Common myeloid progenitor, CD34-positive (primary cell): ENCODE measurements around the gene SYT1.

Source experiments
- CTCF ChIA-PET: fragments of 350-600 bp; sonication (Branson Sonifier 250); formaldehyde crosslinking; loops from one replicate; lab custom pipeline; 2021; ENCODE audit warnings: antibody characterized with exemption; lab: Charles Lee
- POLR2A ChIA-PET: fragments of 350-600 bp; sonication (Branson Sonifier 250); formaldehyde crosslinking; loops from one replicate; lab custom pipeline; 2021; ENCODE audit warnings: antibody characterized with exemption; lab: Charles Lee
- DNase-seq, 3 donors: peaks; one replicate each; pipeline versions ENCODE4 v3.0.0 to v3.0.0-alpha.2; 2013
- H3K27ac ChIP-seq, 2 experiments: 1 replicate in 1 of 2; 2 replicates in 1 of 2; pipeline ENCODE4 v1.7.0; 2013; ENCODE audit warnings: inconsistent platforms in 2 of 2, low read length in 2 of 2, mild to moderate bottlenecking in 2 of 2, low read depth in 1 of 2, moderate library complexity in 1 of 2; ENCODE audit not compliant: severe bottlenecking in 2 of 2, insufficient read depth in 1 of 2, poor library complexity in 1 of 2
- H3K27me3 ChIP-seq, 5 experiments: replicated peaks in 2 of 5; 1 replicate in 3 of 5; 2 replicates in 2 of 5; pipeline versions ENCODE4 v1.6.1 to v1.7.0; 2013; ENCODE audit warnings: low read length in 4 of 5, mild to moderate bottlenecking in 2 of 5, moderate library complexity in 2 of 5, inconsistent platforms in 1 of 5; ENCODE audit not compliant: insufficient read depth in 5 of 5, control insufficient read depth in 4 of 5
- H3K36me3 ChIP-seq, 4 experiments: 1 replicate in 2 of 4; 2 replicates in 2 of 4; pipeline versions ENCODE4 v1.6.1 to v1.7.0; 2013; ENCODE audit warnings: low read length in 3 of 4, control low read depth in 1 of 4, mild to moderate bottlenecking in 1 of 4; ENCODE audit not compliant: control insufficient read depth in 4 of 4, insufficient read depth in 4 of 4
- H3K4me1 ChIP-seq, 4 experiments: 1 replicate in 3 of 4; 2 replicates in 1 of 4; pipeline versions ENCODE4 v1.6.1 to v1.7.1; 2013; ENCODE audit warnings: low read length in 3 of 4, mild to moderate bottlenecking in 3 of 4, control low read depth in 1 of 4, inconsistent platforms in 1 of 4, moderate library complexity in 1 of 4; ENCODE audit not compliant: control insufficient read depth in 4 of 4, insufficient read depth in 4 of 4; ENCODE audit errors: control extremely low read depth in 1 of 4
- H3K4me3 ChIP-seq, 7 experiments: 1 replicate in 4 of 7; 2 replicates in 3 of 7; pipeline versions ENCODE4 v1.5.1 to v1.7.0; 2013; ENCODE audit warnings: mild to moderate bottlenecking in 7 of 7, low read length in 6 of 7, moderate library complexity in 6 of 7, inconsistent platforms in 2 of 7, low read depth in 2 of 7, control low read depth in 1 of 7; ENCODE audit not compliant: insufficient read depth in 4 of 7, control insufficient read depth in 1 of 7; ENCODE audit errors: extremely low read depth in 1 of 7
- H3K9me3 ChIP-seq, 5 experiments: 1 replicate in 4 of 5; 2 replicates in 1 of 5; pipeline versions ENCODE4 v1.6.1 to v1.7.1; 2013; ENCODE audit warnings: low read length in 4 of 5, mild to moderate bottlenecking in 2 of 5, inconsistent platforms in 1 of 5, low read depth in 1 of 5, moderate library complexity in 1 of 5; ENCODE audit not compliant: control insufficient read depth in 4 of 5, insufficient read depth in 2 of 5; ENCODE audit errors: control extremely low read depth in 1 of 5
- WGBS: methylation state at CpG from one replicate; pipeline ENCODE4 v1.1.5; 2013; ENCODE audit not compliant: insufficient coverage; 5-methylcytosine and 5-hydroxymethylcytosine counted together

SYT1 gene

DNA sequence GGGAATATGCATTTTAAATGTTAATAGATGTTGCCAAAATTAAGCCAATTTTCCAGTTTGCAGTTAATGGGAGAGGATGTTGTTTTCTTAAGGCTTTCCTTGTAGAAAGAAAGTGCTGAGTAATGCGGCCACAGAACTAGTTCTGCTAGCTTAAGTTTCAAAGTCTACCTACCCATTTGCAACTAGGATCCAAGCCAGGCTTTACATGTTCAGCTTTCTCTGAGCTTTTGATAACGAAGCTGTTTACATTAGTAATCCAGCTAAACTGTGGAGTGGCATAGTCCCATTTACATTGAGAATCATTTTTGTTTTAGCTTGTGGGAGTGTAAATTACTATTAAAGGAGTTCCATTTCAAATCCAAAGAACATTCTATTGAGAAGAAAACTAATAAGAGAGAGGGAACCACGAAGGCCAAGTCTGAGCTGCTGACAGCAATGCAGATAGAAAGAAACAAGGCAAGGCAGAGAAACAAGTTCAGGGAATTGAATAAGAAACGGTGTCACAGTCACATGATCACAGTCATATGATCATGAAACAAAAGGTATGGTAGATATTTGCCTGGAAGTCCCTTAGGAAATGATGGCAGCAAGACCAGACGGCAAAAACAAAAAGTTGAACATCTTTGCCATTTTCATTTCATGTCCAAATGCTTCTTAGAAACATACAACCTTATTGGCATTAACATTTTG, 551.3 kb downstream of the SYT1 start:
- H3K4me3 ChIP-seq = no peak overlapping the region
- ChIA-PET CTCF (interaction anchor here (0.7 to 0.8 kb wide), 2 partner anchors 11 to 13 kb away, joined by 3 read pairs; no protein-coding TSS in a partner anchor), POLR2A (no interaction called here)
- 60% methylated on average over 3 of the region's 5 CpGs for WGBS
- no peak overlapping the region for H3K27ac ChIP-seq
- H3K27me3 ChIP-seq = no peaks in the 10 kb centered on the region
- no peaks in the 10 kb centered on the region for H3K36me3 ChIP-seq
- H3K4me1 ChIP-seq = peaks cover 0 to 10% (median 0%) of the 10 kb centered on the region in 4 experiments
- DNase-seq = peak; percentile 14 to 52 (median 42)
- no peaks in the 10 kb centered on the region for H3K9me3 ChIP-seq

GRCh38 chr12:79420146-79420618, 555.6 kb downstream of the SYT1 start:
- CTCF ChIA-PET = interaction anchor here (1.0 to 1.8 kb wide), 5 partner anchors 9 to 754 kb away, joined by 3 to 6 read pairs (median 4); no protein-coding TSS in a partner anchor

GRCh38 chr12:79421236-79421740, 556.7 kb downstream of the SYT1 start:
- 100% methylated on average over 1 of the region's 1 CpG for WGBS
- DNase-seq = no peak
- Histone ChIP-seq H3K4me3 (no peak overlapping the region), H3K27me3 (no peaks in the 10 kb centered on the region), H3K9me3 (no peaks in the 10 kb centered on the region), H3K4me1 (no peaks in the 10 kb centered on the region), H3K27ac (no peak overlapping the region), H3K36me3 (no peaks in the 10 kb centered on the region)
- POLR2A ChIA-PET = no interaction called here
- CTCF ChIA-PET = interaction anchor here (1.6 kb wide), 1 partner anchor 15 kb away, joined by 4 read pairs; no protein-coding TSS in a partner anchor

More at GRCh38 chr12:79420146-79420618, 555.6 kb downstream of the SYT1 start:
- Histone ChIP-seq H3K27me3 (no peaks in the 10 kb centered on the region), H3K4me1 (peaks cover 0 to 10% (median 0%) of the 10 kb centered on the region in 4 experiments), H3K9me3 (no peaks in the 10 kb centered on the region), H3K4me3 (no peak overlapping the region), H3K27ac (no peak overlapping the region), H3K36me3 (no peaks in the 10 kb centered on the region)
- POLR2A ChIA-PET = no interaction called here
- DNase-seq = peak; percentile 3 to 22 (median 20)

- no peak overlapping the region for H3K4me3 ChIP-seq
- no peaks in the 10 kb centered on the region for H3K27me3 ChIP-seq
- no peaks in the 10 kb centered on the region for H3K36me3 ChIP-seq
- H3K27ac ChIP-seq = no peak overlapping the region
- no peak for DNase-seq
- POLR2A ChIA-PET = no interaction called here
- CTCF ChIA-PET = no interaction called here
- no peaks in the 10 kb centered on the region for H3K9me3 ChIP-seq
- no peaks in the 10 kb centered on the region for H3K4me1 ChIP-seq
- WGBS = 93% methylated on average over 2 of the region's 3 CpGs
These were observed 557.7 kb downstream of the SYT1 start for GRCh38 chr12:79422060-79422812.

GRCh38 chr12:79423560-79423959, 559.0 kb downstream of the SYT1 start:
- no CpG with 5 or more reads among the region's 3 CpGs for WGBS
- CTCF ChIA-PET = no interaction called here

GRCh38 chr12:79424109-79424721, 559.6 kb downstream of the SYT1 start:
- Histone ChIP-seq H3K27ac (no peak overlapping the region), H3K4me1 (no peaks in the 10 kb centered on the region), H3K9me3 (no peaks in the 10 kb centered on the region), H3K27me3 (no peaks in the 10 kb centered on the region), H3K4me3 (no peak overlapping the region), H3K36me3 (no peaks in the 10 kb centered on the region)
- DNase-seq = peak in 2 of 3 donors; percentile 5 to 23
- no CpG with 5 or more reads among the region's 2 CpGs for WGBS
- POLR2A ChIA-PET = no interaction called here
- CTCF ChIA-PET = no interaction called here

More at GRCh38 chr12:79423560-79423959, 559.0 kb downstream of the SYT1 start:
- no peaks in the 10 kb centered on the region for H3K4me1 ChIP-seq
- H3K4me3 ChIP-seq = no peak overlapping the region
- H3K36me3 ChIP-seq = no peaks in the 10 kb centered on the region
- no peaks in the 10 kb centered on the region for H3K9me3 ChIP-seq
- no peaks in the 10 kb centered on the region for H3K27me3 ChIP-seq
- POLR2A ChIA-PET = no interaction called here
- no peak for DNase-seq
- no peak overlapping the region for H3K27ac ChIP-seq
